GM12891 (cell line): Measurements from ENCODE around the gene ITPA.

Experiments used
- PAX5 ChIP-seq: IDR thresholded peaks from 2 replicates; pipeline ENCODE4 v1.6.1; 2011; ENCODE audit warnings: low read length, moderate library complexity, mild to moderate bottlenecking; ENCODE audit not compliant: insufficient read depth, severe bottlenecking
- POLR2A ChIP-seq: IDR thresholded peaks from 2 replicates; pipeline ENCODE4 v1.6.1; 2011; ENCODE audit warnings: low read depth, low read length, control low read depth
- POLR2AphosphoS5 ChIP-seq: IDR thresholded peaks from 2 replicates; pipeline ENCODE4 v1.6.1; 2011; ENCODE audit warnings: low read depth, low read length, control low read depth
- SPI1 ChIP-seq: IDR thresholded peaks from 2 replicates; pipeline ENCODE4 v1.6.1; 2011; ENCODE audit warnings: low read depth, low read length, control low read depth

- TF ChIP-seq POLR2AphosphoS5, result no peak
- TF ChIP-seq POLR2A, result no peak
- no peak for TF ChIP-seq SPI1
- TF ChIP-seq PAX5, result no peak
Measured at GRCh38 chr20:3223651-3223993, 14.3 kb downstream of the ITPA start.
